GM21576 (cell line): ENCODE results near the gene ZMYM4.
"Not testable (repeated sequence)": the region's sequence is repeated elsewhere in the genome, so short reads cannot be mapped to it uniquely, and the experiment has no call there.

Experiments used
- ATAC-seq: cut with Tn5 transposase; IDR thresholded peaks from one replicate; pipeline ENCODE4 v1.9.1; 2021; ENCODE audit warnings: mild to moderate bottlenecking, moderate library complexity; ENCODE audit not compliant: unreplicated experiment

Gene ZMYM4

DNA sequence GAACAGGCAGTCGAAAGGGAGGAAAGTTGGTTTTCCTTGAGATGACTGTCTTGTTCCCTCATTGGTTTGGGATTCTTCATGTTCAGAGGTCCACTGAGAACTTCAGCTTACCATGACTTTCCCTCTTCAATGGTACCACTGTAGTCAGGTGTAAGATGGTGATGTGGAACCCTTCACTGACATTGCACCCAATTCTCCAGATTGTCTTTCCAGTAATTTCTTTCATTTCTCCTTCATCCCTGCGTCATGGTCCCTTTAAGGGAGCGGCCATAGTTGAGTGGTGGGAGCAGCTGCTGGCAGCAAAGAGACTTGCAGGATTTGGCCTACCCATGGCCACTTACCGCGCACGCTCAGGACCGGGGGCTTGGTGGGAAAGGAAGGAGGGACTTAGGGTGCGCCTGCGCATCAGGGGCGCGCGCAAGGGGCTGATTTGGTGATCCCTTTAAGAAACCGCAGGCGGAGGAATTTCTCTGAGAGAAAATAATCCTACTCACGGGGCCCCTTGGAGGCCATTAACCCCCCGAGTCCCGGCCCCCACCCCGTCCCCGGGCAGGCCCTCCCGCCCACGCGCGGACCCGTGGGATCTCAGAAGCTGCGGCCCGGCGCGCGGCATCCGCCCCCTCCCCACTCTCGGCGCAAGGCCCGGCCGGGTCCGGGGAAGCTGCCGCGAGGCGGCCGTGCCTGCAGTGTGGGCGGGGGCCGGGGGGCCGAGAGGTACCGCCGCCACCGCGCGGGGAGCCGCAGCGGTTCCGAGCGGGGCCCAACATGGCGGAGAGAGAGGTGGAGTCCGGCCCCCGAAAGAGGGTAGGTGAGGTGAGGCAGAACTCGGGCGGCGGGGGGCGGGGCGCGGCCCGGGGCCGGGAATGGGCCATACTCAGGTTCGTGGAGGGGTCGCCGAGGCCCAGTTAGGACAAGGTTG lies at the start of gene ZMYM4:
Gene ZMYM4, plus strand, starts transcription at position 428 of the 919 bp plus-strand sequence. Its CDS starts 338 bp downstream, at position 766.
- peak; percentile 81 for ATAC-seq

DNA sequence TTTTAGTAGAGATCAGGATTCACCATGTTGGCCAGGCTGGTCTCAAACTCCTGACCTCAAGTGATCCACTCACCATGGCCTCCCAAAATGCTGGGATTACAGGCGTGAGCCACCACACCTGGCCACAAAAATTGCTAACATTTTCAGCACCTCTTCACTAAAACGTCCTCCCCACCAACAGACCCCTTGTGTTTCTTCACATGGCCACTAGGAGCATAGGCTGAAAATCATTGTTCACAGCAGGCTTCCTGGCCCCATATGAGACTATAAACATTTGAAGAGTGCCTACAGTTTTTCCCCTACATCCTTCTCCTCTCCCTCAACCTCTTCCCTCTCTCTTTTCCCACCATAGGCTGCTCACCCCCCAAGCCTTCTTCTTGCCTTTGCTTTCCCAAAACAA lies 47.5 kb upstream of the ZMYM4 start:
- no peak for ATAC-seq

DNA sequence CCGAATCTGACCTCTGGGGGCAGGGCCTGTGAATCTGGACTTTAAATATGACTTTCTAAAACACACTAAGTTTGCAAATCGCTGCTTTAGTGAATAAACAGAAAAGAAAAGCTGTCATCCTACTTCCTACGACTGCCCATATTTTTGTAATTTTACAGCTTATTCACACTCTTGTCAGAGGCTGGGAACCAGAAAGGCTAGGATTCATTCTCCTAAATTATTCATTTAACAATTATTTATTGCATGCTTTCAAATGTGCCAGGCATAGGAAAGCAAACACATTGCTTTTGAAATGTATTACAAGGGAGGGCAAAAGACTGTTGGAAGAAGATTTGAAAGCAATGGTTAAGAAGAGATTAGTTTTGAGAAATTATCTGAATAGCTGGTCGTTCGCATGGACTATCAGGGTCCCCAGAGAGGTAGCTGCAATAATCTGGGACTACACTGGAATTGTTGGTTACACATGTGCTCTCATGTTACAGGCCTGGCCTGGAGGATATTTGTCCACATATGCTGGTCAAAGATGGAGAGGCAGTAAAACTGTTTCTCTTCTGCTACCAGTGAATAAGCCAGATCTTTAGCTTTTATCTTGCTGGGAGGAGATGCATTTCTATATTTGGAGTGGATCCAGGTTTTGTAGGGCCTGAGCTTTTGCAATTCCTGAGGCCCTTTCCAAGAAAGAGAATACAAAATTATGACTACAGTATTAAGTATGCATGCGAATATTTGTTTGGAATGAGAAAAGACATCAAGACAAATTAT lies 46.0 kb upstream of the ZMYM4 start:
- no peak for ATAC-seq

DNA sequence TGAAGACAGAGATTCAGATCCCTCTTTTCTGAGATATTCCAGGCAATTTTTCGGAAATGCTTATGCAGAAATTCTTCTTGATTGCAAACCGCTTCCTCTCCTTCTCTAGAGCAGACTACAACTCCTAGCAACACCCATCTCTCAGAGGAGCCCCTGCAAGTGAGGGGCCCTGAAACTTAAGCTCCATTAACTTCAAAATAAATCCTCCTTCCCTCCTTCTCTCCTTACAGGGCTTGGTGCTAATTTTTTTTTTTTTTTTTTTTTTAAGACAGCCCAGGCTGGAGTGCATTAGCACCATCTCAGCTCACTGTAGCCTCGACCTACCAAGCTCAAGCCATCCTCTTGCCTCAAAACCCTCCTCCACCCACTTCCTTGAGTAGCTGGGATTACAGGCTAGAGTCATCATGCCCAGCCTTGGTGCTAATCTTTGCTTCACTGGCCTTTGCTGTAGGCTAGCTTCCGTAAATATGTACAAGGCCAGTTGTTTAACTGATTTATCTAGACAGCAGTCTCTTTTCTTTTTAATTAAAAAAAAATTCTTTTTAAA lies 45.4 kb upstream of the ZMYM4 start:
- ATAC-seq = no peak

DNA sequence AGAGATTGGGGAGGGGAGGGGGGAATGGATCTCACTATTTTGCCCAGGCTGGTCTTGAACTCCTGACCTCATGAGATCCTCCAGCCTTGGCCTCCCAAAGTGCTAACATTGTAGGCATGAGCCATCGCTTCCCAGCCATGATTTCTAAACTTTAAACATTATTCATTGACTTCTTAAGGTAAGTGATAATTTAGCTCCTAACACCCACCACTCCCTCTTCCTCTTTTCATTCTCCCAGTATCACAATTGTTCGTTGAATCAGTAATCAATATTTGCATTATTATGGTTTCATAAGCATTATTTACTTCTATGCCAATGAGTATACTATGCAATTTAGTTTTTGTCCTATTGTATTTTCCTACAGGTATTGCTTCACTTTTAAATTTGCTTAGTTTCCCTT lies 42.0 kb upstream of the ZMYM4 start:
- ATAC-seq = no peak

DNA sequence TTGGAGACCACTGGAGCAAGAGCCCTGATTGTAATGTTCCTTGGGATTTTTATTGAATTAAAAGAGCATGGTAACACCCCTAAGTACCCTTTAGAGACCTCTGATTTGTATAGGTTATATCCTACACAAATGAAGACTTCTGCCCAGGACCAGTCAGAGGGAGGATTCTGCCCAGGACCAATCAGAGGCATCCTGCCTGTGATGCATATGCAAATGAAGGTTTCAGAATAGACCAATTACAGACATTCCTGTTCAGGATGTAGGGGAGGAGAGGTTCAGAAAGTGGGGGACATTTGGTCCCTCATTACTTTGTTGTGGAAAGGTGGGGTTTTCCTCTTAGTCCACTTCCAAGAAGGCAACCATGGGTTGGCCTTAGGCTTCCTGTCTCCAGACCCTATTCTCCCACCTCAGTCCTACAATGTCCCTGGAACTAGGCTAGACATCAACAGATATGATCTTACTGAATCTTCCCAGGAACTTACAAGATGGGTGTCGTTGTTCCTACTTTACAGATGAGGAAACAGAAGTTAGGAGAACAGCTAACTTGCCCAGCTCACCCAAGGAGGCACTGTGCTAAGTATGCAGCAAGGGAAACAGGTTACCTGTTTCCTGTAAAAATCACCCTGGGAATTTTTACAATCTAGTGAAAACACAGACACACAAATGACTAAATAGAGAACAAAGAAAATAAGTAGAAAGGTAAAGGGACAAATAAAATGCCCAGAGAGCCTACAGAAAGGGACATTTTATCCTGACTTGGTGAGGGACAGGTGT lies 38.7 kb upstream of the ZMYM4 start:
- no peak for ATAC-seq

DNA sequence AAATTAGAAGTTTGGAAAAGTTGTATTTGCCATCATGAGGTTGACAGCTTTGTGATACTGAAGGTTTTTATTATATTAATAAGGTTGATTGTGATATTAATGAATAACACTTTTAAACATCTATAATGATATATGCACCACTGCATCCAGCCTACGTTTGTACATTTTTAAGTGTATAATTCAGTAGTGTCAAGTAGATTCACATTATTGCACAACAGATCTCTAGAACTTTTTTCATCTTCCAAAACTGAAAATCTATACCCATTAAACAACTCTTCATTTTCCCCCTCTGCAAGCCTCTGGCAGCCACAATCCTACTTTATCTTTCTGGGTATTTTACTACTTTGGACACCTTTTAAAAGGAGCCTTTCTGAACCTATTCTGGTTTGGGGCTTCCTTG lies 37.2 kb upstream of the ZMYM4 start:
- ATAC-seq = no peak

DNA sequence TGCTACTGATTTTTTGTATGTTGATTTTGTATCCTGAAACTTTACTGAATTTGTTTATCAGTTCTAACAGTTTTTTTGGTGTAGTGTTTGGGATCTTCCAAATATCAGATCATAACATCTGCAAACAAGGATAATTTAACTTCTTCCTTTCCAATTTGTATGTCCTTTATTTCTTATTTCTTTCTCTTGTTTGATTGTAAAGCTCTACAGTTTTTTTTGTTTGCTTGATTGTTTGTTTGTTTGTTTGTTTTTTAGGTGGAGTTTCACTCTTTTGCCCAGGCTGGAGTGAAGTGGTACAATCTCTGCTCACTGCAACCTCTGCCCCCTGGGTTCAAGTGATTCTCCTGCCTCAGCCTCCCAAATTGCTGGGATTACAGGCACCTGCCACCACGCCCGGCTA lies 31.7 kb upstream of the ZMYM4 start:
- ATAC-seq = not testable (repeated sequence)

DNA sequence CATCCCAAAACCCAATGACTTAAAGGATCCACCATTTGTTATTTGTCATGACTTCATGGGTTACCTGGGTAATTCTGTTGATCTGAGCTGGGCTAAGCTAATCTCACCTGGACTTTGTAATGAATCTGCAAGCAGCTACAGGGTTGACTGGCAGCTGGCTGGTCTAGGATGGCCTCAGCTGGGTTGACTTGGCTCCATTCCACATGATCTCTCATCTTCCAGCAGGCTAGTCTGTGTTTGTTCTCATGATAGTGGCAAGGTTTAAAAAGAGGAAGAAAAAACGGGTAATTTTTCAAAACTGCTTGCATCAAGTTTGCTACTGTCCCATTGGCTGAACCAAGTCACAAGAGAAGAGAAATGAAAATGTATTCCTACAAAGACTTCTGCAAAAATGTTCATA lies 24.8 kb upstream of the ZMYM4 start:
- no peak for ATAC-seq

DNA sequence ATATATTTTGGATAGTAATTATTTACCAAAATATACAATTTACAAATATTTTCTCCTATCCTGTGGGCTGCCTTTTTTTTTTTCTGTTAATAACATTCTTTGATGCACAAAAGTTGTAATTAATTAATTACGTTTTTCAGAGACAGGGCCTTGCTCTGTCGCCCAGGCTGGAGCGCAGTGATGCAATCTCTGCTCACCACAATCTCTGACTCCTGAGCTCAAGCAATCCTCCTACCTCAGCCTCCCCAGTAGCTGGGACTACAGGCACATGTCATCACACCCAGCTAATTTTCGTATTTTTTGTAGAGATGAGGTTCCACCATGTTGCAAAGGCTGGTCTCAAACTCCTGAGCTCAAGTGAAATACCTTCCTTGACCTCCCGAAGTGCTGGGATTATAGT lies 21.3 kb upstream of the ZMYM4 start:
- no peak for ATAC-seq

DNA sequence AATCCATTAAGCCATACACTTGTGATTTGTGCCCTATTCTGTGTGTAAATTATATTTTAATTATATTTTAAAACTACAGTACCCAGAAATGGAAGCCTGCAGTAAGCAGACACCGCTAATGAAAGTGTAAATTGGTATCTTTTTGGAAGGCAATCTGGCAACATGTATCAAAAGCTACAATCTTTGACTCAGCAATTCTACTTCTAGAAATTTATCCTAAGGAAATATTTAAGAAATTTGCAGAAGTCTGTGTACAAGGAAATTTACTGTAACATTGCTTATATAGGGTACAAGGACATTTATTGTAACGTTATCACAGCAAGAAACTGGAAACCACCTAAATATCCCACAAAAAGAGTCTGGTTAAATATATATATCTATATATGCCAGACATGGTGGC lies 14.6 kb upstream of the ZMYM4 start:
- no peak for ATAC-seq

DNA sequence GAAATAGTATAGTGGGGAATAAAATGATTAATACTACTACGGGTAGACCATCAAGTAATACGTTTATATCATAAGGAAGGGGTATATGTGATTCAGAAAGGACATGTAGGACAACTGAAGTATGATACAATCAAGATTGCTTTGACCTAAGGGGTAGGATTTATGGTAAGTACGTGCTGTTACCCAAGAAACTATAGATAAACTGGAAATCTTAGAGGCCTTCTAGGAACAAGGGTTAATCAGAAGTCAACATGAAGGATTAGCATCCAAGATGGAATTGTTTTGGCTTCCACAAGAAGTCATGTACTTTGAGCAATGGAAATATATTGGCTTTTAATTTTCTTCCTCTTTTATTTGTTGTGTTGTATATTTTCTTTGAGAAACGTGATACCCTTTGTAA lies 13.2 kb upstream of the ZMYM4 start:
- no peak for ATAC-seq

DNA sequence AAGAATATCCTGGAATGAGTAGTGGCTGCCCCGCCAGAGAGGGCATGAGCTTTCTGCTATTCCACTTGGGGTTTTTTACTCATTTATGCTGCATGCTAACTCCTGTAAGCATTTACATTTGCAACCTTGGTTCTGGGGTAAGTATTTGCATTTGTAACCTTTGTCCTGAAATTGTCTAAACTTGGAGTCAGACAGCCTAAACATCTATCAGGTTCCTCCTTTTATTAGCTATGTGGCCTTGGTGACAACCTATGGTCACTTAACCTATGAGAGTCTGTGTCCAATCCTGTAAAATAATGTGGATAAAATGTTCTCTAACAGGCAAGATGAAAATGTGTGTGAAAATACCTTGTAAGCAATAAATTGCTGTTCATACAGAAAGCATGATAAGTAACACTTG lies 8.9 kb upstream of the ZMYM4 start:
- no peak for ATAC-seq

DNA sequence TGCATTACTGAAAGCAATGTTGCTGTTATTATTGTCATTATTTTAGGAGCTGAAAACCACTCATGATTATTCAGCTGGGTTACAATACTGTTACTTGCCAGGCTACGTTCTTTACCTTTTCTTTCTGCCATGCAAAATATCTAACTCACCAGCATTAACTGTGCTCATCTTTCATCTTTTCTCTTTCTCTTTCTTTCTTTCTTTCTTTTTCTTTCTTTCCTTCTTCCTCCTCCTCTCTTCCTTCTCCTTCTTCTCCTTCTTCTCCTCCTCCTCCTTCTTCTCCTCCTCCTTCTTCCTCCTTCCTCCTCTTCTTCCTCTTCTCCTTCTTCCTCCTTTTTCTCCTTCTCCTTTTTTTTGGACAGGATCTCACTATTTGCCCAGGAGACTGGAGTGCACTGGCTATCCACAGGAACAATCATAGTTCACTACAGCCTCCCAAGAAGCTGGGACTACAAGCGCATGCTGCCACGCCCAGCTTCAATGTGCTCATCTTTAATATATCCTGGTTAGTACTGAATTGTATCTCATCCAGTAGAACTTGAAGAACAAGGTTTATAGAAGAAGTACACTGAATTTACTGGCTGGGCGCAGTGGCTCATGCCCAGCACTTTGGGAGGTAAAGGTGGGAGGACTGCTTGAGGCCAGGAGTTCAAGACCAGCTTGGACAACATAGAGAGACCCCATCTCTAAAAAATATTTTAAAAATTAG lies 6.9 kb upstream of the ZMYM4 start:
- no peak for ATAC-seq

DNA sequence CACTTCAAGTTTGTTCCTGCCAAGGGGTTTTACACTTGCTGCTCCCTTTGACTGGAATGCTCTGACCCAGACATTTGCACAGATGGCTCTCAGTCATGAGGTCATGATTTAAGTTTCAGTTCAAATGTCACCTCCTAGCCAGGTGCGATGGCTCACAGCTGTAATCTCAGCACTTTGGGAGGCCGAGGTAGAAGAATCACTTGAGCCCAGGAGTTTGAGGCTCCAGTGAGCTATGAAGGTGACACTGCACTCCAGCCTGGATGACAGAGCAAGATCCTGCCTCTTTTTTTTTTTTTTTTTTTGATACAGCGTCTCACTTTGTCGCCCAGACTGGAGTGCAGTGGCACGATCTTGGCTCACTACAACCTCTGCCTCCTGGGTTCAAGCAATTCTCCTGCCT lies 4.5 kb upstream of the ZMYM4 start:
- ATAC-seq = no peak

DNA sequence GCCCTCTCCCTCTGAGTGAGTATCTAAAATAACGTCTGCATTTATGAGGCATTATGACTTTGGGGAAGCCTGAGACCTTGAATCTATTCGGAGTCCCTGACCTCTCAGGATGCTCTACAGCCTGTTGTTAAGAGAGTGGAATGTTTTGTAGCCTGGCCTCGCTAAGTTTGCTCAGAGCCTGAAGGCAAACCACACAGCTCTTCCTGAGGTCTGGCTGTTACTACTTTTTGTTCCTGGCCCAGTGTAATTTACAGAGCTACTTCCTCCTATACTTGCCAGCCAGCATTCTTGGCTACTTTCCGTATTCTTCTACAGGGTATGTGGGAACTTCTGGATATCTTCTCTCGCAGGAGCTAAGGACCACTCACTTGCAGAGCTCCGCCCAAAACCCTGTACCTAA lies 3.6 kb upstream of the ZMYM4 start:
- ATAC-seq = no peak

DNA sequence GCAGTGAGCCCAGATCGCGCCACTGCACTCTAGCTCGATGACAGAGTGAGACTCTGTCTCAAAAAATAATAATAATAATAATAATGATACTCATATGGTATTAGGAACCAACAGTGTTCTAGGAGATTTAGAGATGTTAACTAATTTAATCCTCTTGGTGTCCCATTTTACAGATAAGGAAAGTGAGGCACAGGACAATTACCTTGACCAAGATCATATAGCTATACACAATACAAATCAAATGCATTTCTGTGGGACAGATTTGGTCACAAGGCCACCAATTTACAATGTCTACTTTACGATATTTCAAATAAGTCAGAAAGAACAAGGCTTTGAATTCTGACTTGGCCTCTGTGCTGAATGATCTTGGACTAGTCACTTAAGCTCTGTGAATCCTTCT lies 2.2 kb upstream of the ZMYM4 start:
- no peak for ATAC-seq

DNA sequence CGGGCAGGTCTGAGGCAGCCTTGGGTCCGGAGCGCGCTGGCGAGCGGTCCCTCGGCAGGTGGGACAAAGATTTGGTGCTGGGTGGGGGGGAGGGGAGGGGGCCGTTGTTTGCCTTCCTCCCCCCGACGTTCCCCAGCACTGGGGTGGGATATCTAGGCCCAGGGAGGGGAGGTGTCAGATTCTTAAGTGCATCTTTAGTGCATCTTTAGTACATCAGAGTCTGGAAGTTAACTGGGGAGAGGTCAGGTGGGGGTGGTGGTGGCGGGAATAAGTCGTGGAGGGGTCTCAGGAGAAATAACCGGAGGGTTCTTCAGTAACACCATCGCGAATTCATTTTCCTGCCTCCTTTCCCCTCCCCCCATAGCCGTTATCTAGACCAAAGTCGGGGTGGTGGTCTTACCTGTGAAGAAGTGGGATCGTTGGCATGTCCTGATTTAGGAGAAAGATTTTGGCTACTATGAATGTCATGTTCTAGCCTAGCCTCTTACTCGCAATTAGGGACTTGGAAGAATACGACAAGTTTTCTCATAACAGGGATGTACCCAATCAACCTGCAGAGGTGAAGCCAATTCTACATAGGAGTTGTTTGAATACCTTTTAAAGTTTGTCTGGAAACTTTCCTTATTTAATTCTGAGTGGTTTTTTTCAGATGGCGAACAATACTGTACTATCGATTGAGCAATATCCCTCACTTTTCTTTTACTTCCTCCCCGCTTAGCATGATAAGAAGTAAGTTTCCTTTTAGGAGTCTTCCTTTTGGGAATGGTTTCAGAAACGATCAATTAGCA lies 886 bp downstream of the ZMYM4 start:
- ATAC-seq = no peak

DNA sequence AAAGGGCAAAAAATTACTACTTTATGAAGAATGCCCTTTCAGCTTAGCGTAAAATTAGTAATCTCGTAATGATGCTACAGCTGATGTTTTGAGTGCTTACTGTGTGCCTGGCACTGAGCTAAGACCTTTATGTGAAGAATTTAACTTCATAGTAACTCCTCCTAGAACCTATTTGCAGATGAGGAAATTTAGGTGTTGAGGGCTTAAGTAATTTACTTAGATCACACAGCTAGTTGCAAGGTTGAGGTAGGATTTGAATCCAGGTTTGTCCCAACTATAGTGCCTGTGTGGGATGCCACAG lies 1.4 kb downstream of the ZMYM4 start:
- no peak for ATAC-seq

DNA sequence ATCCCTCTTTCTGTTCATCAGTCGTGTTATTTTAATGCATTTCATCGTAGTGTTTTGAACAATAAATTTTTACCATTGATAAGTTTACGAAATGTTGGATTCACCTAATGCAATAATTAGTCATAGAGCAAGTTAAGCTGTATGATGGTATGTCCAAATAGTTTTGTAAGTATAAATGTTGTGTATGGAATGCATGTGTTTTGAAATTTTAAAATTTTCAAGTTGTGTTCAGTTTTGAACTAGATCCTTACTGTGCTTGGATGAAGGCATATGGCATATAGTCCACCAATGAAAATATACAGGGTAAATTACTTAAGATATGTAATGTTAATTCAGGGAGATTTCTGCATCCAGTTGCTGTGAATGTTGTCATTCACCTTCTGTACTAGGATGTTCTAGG lies 2.3 kb downstream of the ZMYM4 start:
- ATAC-seq = no peak
